Gastroesophageal sphincter (tissue), 3 donors: ENCODE data around the gene PKP3.

Experiments
- CTCF ChIP-seq, 4 experiments: fragments of 200-600 bp in 2 of 4; fragments of 450-650 bp in 2 of 4; sonication (generic) in 1 of 4; IDR thresholded peaks; one replicate each; pipeline ENCODE4 v1.5.1; 2017 to 2019; ENCODE audit warnings: antibody characterized with exemption in 4 of 4, mild to moderate bottlenecking in 2 of 4, moderate library complexity in 2 of 4
- POLR2A ChIP-seq, 2 donors: fragments of 450-650 bp; IDR thresholded peaks; one replicate each; pipeline ENCODE4 v1.6.1; 2017; ENCODE audit warnings: antibody characterized with exemption in 2 of 2, mild to moderate bottlenecking in 2 of 2, moderate library complexity in 1 of 2
- POLR2AphosphoS5 ChIP-seq: sonication (generic); formaldehyde crosslinking; IDR thresholded peaks from one replicate; pipeline ENCODE4 v1.6.1; 2017; ENCODE audit warnings: antibody characterized with exemption

- TF ChIP-seq POLR2AphosphoS5 = no peak
- no peak for TF ChIP-seq CTCF (IDR thresholded peaks at IDR 0.05)
- no peak for TF ChIP-seq POLR2A (IDR thresholded peaks at IDR 0.05)
Observed at GRCh38 chr11:438101-438844, 44.3 kb downstream of the PKP3 start.
